Panc1 (cell line): Measurements from ENCODE around the gene PIP5K1A.

ENCODE experiments used
- CTCF ChIP-seq: fragments of 450-650 bp; IDR thresholded peaks from 2 replicates; pipeline ENCODE4 v1.5.1; 2017; ENCODE audit warnings: mild to moderate bottlenecking
- POLR2AphosphoS5 ChIP-seq: IDR thresholded peaks from 2 replicates; pipeline ENCODE4 v1.6.1; 2012; ENCODE audit warnings: mild to moderate bottlenecking, low read depth, low read length, moderate library complexity
- SIN3A ChIP-seq: IDR thresholded peaks from 2 replicates; pipeline ENCODE4 v1.6.1; 2012; ENCODE audit warnings: low read depth, mild to moderate bottlenecking, low read length, moderate library complexity, borderline replicate concordance; ENCODE audit not compliant: insufficient read depth
- TCF7L2 ChIP-seq: IDR thresholded peaks from 2 replicates; pipeline ENCODE4 v1.6.1; 2011; ENCODE audit warnings: mild to moderate bottlenecking, low read depth, low read length, inconsistent platforms

GRCh38 chr1:151259351-151259750 lies 61.0 kb downstream of the PIP5K1A start:
- TF ChIP-seq CTCF = no peak
- no peak for TF ChIP-seq POLR2AphosphoS5
- TF ChIP-seq TCF7L2 = no peak
- no peak for TF ChIP-seq SIN3A
